Astrocyte of the spinal cord (primary cell): Measurements from ENCODE around the gene GUCY2D.

ENCODE experiments used
- DNase-seq: peaks from one replicate; pipeline ENCODE4 v3.0.0; 2011; ENCODE audit warnings: low read depth, low spot score
- H3K4me3 ChIP-seq: 2 replicates; pipeline ENCODE4 v1.5.1; 2011; ENCODE audit warnings: low read depth, mild to moderate bottlenecking, low read length, moderate library complexity
- in situ Hi-C: cut with HindIII; loops from 2 replicates; pipeline ENCODE4 v1.10.0; 2017; ENCODE audit warnings: low sequenced_read_pairs
- TF ChIP-seq, protein P1 (sequence below): IDR thresholded peaks from 2 replicates; pipeline ENCODE4 v1.5.1; 2012; ENCODE audit warnings: low read depth, mild to moderate bottlenecking, low read length, inconsistent platforms

Gene GUCY2D

GRCh38 chr17:8063761-8064534 lies 61.5 kb downstream of the GUCY2D start:
- no peak overlapping the region for H3K4me3 ChIP-seq
- in situ Hi-C loops, result no loop called here
- TF ChIP-seq, protein P1, sequence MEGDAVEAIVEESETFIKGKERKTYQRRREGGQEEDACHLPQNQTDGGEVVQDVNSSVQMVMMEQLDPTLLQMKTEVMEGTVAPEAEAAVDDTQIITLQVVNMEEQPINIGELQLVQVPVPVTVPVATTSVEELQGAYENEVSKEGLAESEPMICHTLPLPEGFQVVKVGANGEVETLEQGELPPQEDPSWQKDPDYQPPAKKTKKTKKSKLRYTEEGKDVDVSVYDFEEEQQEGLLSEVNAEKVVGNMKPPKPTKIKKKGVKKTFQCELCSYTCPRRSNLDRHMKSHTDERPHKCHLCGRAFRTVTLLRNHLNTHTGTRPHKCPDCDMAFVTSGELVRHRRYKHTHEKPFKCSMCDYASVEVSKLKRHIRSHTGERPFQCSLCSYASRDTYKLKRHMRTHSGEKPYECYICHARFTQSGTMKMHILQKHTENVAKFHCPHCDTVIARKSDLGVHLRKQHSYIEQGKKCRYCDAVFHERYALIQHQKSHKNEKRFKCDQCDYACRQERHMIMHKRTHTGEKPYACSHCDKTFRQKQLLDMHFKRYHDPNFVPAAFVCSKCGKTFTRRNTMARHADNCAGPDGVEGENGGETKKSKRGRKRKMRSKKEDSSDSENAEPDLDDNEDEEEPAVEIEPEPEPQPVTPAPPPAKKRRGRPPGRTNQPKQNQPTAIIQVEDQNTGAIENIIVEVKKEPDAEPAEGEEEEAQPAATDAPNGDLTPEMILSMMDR, result no peak

GRCh38 chr17:8064561-8065019 lies 62.2 kb downstream of the GUCY2D start:
- in situ Hi-C loops, result no loop called here
- no peak overlapping the region for H3K4me3 ChIP-seq
- DNase-seq, result no peak
- TF ChIP-seq, protein P1, result no peak

More at GRCh38 chr17:8063761-8064534, 61.5 kb downstream of the GUCY2D start:
- no peak for DNase-seq

DNA sequence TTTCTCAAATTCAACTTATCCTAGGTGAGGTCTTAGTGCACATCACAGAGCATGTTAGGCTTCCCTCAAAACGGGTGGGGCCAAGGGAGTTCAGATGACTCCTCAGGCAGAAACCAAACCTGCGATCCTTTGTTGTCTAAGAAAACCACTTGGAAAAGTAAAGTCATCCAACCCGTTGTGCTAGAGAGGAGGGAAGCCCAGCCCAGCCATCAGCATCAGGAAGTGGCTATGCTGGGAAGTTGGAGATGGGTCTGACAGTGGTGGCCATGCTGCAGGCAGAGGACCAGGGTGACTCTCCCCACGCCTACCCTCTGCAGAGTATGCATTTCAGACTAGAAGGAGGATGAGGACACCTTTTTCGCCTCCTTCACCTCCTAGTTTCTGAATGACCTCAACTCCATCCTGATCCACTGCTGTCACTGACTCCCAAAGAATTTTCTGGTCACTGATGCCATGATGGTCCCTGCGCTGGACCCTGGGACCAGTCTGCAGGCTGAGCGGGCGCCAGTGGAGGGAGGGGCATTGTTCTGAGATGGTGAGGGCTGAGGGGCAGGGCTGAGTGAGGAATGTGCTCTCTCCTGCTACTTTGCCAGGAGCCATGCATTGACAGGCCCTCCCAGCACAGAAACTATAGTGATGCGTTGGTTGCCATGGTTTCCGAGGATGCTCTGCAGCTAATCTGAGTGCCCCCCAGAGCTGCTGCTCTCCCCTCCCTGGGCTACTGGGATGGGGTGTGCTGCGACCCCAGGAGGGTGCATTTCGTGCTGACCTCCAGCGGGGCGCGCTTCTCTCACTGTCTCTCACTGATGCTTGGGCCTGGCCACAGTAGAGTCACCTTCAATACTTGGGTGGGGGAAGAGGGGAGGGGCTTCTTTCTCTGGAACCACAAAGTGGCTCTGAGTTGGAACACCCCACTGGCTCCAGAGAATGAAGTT lies 64.7 kb downstream of the GUCY2D start:
- TF ChIP-seq, protein P1, result no peak
- no peak for DNase-seq
- in situ Hi-C loops, result no loop called here
- no peak overlapping the region for H3K4me3 ChIP-seq

- TF ChIP-seq, protein P1, result no peak
- no peak overlapping the region for H3K4me3 ChIP-seq
- in situ Hi-C loops, result no loop called here
- no peak for DNase-seq
Observed at GRCh38 chr17:8067806-8068205, 65.4 kb downstream of the GUCY2D start.

DNA sequence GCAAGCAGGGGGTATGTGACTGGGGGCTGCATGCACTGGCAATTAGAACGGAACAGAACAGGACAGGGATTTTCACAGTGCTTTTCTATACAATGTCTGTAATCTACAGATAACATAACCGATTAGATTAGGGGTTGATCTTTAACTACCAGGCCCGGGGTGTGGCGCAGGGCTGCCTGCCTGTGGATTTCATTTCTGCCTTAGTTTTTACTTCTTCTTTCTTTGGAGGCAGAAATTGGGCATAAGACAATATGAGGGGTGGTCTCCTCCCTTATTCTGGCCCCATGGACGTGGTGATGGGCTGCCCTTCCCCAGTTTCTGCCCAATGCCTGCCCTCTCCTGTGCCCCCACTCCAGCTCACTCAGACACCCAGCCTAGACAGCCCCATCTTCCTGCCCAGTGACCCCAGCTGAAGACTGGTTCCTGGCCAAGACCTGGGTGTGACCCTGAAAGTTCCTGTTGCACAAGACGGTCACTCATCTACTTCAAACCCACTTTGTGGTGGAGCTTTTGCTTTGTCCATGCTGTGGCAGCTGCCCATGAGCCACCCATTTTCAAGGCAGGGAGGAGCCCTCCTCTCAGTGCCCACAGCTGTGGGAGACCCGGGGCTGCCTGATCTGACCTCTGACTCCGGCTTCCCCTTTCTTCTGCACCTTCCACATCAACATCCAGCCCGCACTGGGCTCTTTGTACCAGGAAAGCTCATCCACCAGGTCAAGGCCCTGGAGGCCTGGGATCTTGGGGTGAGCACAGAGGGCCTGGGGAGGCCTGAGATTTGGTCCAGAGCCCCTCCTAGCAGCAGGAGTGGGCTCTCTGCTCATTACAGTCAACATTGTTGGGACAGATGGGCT lies 66.5 kb downstream of the GUCY2D start:
- no peak for DNase-seq
- in situ Hi-C loops, result no loop called here
- no peak overlapping the region for H3K4me3 ChIP-seq
- TF ChIP-seq, protein P1, result no peak

DNA sequence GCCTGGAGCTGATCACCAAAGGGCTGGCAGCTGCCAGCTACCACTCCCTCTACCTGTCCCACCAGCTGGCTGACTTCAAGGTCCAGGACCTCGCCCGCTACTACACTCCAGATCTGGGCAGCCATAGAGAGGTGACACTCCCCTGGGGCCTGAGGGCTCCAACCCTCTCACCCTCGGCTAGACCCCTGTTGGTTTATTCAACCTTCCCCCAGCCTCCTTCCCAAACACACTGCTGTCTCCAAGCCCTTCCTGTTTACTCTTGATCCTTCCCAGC lies 67.1 kb downstream of the GUCY2D start:
- TF ChIP-seq, protein P1, result no peak
- in situ Hi-C loops, result no loop called here
- no peak overlapping the region for H3K4me3 ChIP-seq
- DNase-seq, result no peak
